Measurements from ENCODE around the gene FOXJ1.

The FOXJ1 gene

GRCh38 chr17:76136276-76137000, 4.6 kb downstream of the FOXJ1 start:
- Histone ChIP-seq H3K9ac (ENCODE audit: low read length) (no peak overlapping the region), H3K27me3 (ENCODE audit: insufficient read depth, low read length) (peaks cover 56% of the 10 kb centered on the region), H2AK5ac (ENCODE audit: low read length) (no peak overlapping the region), H3K4ac (ENCODE audit: low read depth, low read length) (no peak overlapping the region), H3K4me2 (ENCODE audit: low read length) (no peak overlapping the region), H3K79me1 (ENCODE audit: low read length) (peaks cover 5% of the 10 kb centered on the region), H3K4me3 (ENCODE audit: low read depth, low read length) (no peak overlapping the region), H3K36me3 (ENCODE audit: control insufficient read depth in 1 of 2, insufficient read depth in 2 of 2, low read length in 2 of 2) (no peaks in the 10 kb centered on the region), H2BK5ac (ENCODE audit: low read depth, low read length, poor library complexity) (no peak overlapping the region), H3K18ac (ENCODE audit: low read length) (no peak overlapping the region), H3K14ac (ENCODE audit: low read length) (no peak overlapping the region), H3K9me3 (ENCODE audit: insufficient read depth, low read depth, low read length) (peaks cover 11% of the 10 kb centered on the region), H4K8ac (ENCODE audit: low read depth, low read length) (no peak overlapping the region), H3K27ac (ENCODE audit: low read depth, low read length) (no peak overlapping the region), H2BK120ac (ENCODE audit: insufficient read depth, low read length, poor library complexity) (no peak overlapping the region), H3K79me2 (ENCODE audit: control insufficient read depth, insufficient read depth, low read length, poor library complexity) (no peaks in the 10 kb centered on the region), H2BK12ac (ENCODE audit: low read length) (no peak overlapping the region), H4K91ac (ENCODE audit: low read depth, low read length) (no peak overlapping the region), H4K12ac (ENCODE audit: low read depth, low read length) (no peak overlapping the region), H2AFZ (ENCODE audit: insufficient read depth, low read length, poor library complexity) (no peak overlapping the region), H3K4me1 (ENCODE audit: control insufficient read depth in 1 of 2, insufficient read depth in 2 of 2, low read length in 2 of 2) (peaks cover 26 to 41% of the 10 kb centered on the region in 2 experiments), H3K23ac (ENCODE audit: low read length) (no peak overlapping the region)
- no peak for DNase-seq
- WGBS (ENCODE audit: extremely low coverage, insufficient coverage, insufficient read length): no CpG with 5 or more reads among the region's 16 CpGs

- peaks cover 10% of the 10 kb centered on the region for H3K9me3 ChIP-seq (ENCODE audit: insufficient read depth, low read depth, low read length)
- H2BK120ac ChIP-seq (ENCODE audit: insufficient read depth, low read length, poor library complexity): no peak overlapping the region
- H3K14ac ChIP-seq (ENCODE audit: low read length): no peak overlapping the region
- no peak overlapping the region for H3K27ac ChIP-seq (ENCODE audit: low read depth, low read length)
- no peak overlapping the region for H2AK5ac ChIP-seq (ENCODE audit: low read length)
- H3K4me3 ChIP-seq (ENCODE audit: low read depth, low read length): no peak overlapping the region
- peaks cover 24 to 37% of the 10 kb centered on the region in 2 experiments for H3K4me1 ChIP-seq (ENCODE audit: control insufficient read depth in 1 of 2, insufficient read depth in 2 of 2, low read length in 2 of 2)
- H2BK12ac ChIP-seq (ENCODE audit: low read length): no peak overlapping the region
- H2BK5ac ChIP-seq (ENCODE audit: low read depth, low read length, poor library complexity): no peak overlapping the region
- no peak overlapping the region for H3K18ac ChIP-seq (ENCODE audit: low read length)
- no peak overlapping the region for H3K9ac ChIP-seq (ENCODE audit: low read length)
- H3K79me1 ChIP-seq (ENCODE audit: low read length): peaks cover 5% of the 10 kb centered on the region
- no peak overlapping the region for H3K4me2 ChIP-seq (ENCODE audit: low read length)
- H3K36me3 ChIP-seq (ENCODE audit: control insufficient read depth in 1 of 2, insufficient read depth in 2 of 2, low read length in 2 of 2): no peaks in the 10 kb centered on the region
- H2AFZ ChIP-seq (ENCODE audit: insufficient read depth, low read length, poor library complexity): no peak overlapping the region
- DNase-seq: no peak
- H3K79me2 ChIP-seq (ENCODE audit: control insufficient read depth, insufficient read depth, low read length, poor library complexity): no peaks in the 10 kb centered on the region
- no peak overlapping the region for H4K12ac ChIP-seq (ENCODE audit: low read depth, low read length)
- H3K23ac ChIP-seq (ENCODE audit: low read length): no peak overlapping the region
- H4K8ac ChIP-seq (ENCODE audit: low read depth, low read length): no peak overlapping the region
- H4K91ac ChIP-seq (ENCODE audit: low read depth, low read length): no peak overlapping the region
- no peak overlapping the region for H3K4ac ChIP-seq (ENCODE audit: low read depth, low read length)
- no CpG with 5 or more reads among the region's 8 CpGs for WGBS (ENCODE audit: extremely low coverage, insufficient coverage, insufficient read length)
- peaks cover 54% of the 10 kb centered on the region for H3K27me3 ChIP-seq (ENCODE audit: insufficient read depth, low read length)
These were observed 5.2 kb downstream of the FOXJ1 start for GRCh38 chr17:76135810-76136188.

DNA sequence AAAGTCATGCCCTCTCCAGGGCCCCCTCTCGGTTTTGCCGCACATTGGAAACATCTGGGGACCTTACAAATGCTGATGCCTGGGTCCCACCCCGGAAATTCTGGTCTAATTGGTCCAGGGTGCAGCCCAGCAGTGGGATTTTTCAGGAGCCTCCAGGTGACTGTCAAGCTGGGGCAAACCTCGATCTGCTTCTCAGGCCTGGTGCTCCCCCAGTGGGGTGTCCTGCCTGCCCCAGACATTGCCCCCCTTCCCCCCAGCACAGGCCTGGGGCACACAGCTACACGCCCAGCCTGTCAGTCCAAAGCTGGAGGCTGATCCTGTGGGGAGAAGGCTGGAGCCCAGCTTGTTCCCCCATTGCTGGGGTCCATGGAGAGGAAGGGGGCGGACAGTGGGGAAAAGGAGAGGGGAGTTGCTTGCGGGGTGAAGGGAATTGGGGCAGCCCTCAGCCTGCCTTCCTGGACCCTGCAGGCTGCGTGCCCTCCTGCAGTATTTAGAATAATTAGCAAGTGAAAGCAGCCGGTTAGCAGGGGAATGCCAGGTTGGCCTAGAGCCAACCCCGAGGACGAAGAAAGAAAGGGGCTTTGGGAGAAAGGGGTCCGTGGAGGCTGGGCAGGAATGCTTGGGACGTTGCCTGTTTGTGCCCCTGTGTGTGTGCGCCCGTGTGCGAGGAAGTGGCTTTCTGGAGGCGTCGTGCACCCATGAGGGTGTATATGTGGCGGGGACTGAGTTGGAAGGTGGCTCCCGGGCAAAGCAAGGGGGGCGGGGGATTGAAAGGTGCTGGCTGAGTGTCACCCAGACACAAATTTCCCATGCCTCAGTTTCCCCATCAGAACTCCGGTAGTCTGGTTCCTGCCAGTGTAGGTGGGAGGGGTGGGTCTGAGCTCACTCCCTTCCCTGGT, 5.9 kb downstream of the FOXJ1 start:
- Histone ChIP-seq H3K36me3 (ENCODE audit: control insufficient read depth in 1 of 2, insufficient read depth in 2 of 2, low read length in 2 of 2) (no peaks in the 10 kb centered on the region), H3K9me3 (ENCODE audit: insufficient read depth, low read depth, low read length) (peaks cover 12% of the 10 kb centered on the region), H3K4me2 (ENCODE audit: low read length) (no peak overlapping the region), H2BK12ac (ENCODE audit: low read length) (no peak overlapping the region), H3K4ac (ENCODE audit: low read depth, low read length) (no peak overlapping the region), H3K27me3 (ENCODE audit: insufficient read depth, low read length) (peaks cover 49% of the 10 kb centered on the region), H4K91ac (ENCODE audit: low read depth, low read length) (no peak overlapping the region), H2BK120ac (ENCODE audit: insufficient read depth, low read length, poor library complexity) (no peak overlapping the region), H4K8ac (ENCODE audit: low read depth, low read length) (no peak overlapping the region), H3K23ac (ENCODE audit: low read length) (no peak overlapping the region), H2AFZ (ENCODE audit: insufficient read depth, low read length, poor library complexity) (no peak overlapping the region), H3K79me2 (ENCODE audit: control insufficient read depth, insufficient read depth, low read length, poor library complexity) (no peaks in the 10 kb centered on the region), H3K79me1 (ENCODE audit: low read length) (peaks cover 5% of the 10 kb centered on the region), H3K18ac (ENCODE audit: low read length) (no peak overlapping the region), H2AK5ac (ENCODE audit: low read length) (no peak overlapping the region), H3K27ac (ENCODE audit: low read depth, low read length) (no peak overlapping the region), H2BK5ac (ENCODE audit: low read depth, low read length, poor library complexity) (no peak overlapping the region), H3K9ac (ENCODE audit: low read length) (no peak overlapping the region), H3K14ac (ENCODE audit: low read length) (no peak overlapping the region), H4K12ac (ENCODE audit: low read depth, low read length) (no peak overlapping the region), H3K4me3 (ENCODE audit: low read depth, low read length) (no peak overlapping the region), H3K4me1 (ENCODE audit: control insufficient read depth in 1 of 2, insufficient read depth in 2 of 2, low read length in 2 of 2) (peaks cover 23 to 33% of the 10 kb centered on the region in 2 experiments)
- DNase-seq: no peak
- WGBS (ENCODE audit: extremely low coverage, insufficient coverage, insufficient read length): no CpG with 5 or more reads among the region's 22 CpGs

DNA sequence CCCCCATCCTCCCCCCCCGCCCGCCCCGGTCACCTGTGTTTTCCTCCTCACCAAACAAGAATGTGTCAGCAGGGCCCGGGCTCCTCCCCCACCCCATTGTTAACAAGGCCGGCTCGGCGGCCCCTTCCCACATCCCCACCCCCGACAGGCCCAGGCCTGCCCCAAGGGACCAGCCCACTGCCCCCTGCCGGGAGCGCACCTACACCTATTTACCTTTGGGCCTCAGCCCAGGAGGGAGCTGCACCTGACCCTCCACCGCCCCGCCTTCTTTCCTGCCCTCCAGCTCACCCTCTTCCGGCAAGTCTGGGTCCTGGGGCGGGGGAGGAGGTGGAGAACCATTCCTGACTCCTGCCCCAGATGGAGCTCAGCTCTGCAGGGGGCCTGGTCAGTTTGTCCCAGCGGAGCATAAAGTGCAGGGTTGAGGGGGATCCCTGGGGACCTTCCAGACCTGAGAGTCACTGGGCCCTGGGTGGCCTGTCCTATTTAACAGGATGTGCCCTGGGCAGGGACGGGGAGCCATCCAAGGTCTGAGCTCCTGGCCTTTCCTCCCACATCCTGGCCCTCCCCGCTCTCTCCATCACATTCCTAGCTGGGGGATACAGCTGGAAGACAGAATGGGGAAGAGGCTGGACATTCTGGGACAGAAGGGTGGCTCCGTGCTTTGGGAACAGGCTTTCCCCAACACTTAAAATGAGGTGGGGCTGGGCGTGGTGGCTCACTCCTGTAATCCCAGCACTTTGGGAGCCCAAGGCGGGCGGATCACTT, 8.3 kb downstream of the FOXJ1 start:
- Histone ChIP-seq H3K4me3 (ENCODE audit: low read depth, low read length) (no peak overlapping the region), H2BK5ac (ENCODE audit: low read depth, low read length, poor library complexity) (no peak overlapping the region), H3K14ac (ENCODE audit: low read length) (no peak overlapping the region), H3K79me1 (ENCODE audit: low read length) (peaks cover 5% of the 10 kb centered on the region), H3K4ac (ENCODE audit: low read depth, low read length) (no peak overlapping the region), H4K12ac (ENCODE audit: low read depth, low read length) (no peak overlapping the region), H3K36me3 (ENCODE audit: control insufficient read depth in 1 of 2, insufficient read depth in 2 of 2, low read length in 2 of 2) (no peaks in the 10 kb centered on the region), H4K8ac (ENCODE audit: low read depth, low read length) (no peak overlapping the region), H2AK5ac (ENCODE audit: low read length) (no peak overlapping the region), H2BK12ac (ENCODE audit: low read length) (no peak overlapping the region), H3K9me3 (ENCODE audit: insufficient read depth, low read depth, low read length) (peaks cover 6% of the 10 kb centered on the region), H3K9ac (ENCODE audit: low read length) (no peak overlapping the region), H3K23ac (ENCODE audit: low read length) (no peak overlapping the region), H2BK120ac (ENCODE audit: insufficient read depth, low read length, poor library complexity) (no peak overlapping the region), H3K4me1 (ENCODE audit: control insufficient read depth in 1 of 2, insufficient read depth in 2 of 2, low read length in 2 of 2) (peaks cover 12 to 13% of the 10 kb centered on the region in 2 experiments), H2AFZ (ENCODE audit: insufficient read depth, low read length, poor library complexity) (no peak overlapping the region), H3K18ac (ENCODE audit: low read length) (no peak overlapping the region), H3K4me2 (ENCODE audit: low read length) (peak overlapping the region; percentile 6), H3K27me3 (ENCODE audit: insufficient read depth, low read length) (peaks cover 28% of the 10 kb centered on the region), H4K91ac (ENCODE audit: low read depth, low read length) (no peak overlapping the region), H3K79me2 (ENCODE audit: control insufficient read depth, insufficient read depth, low read length, poor library complexity) (no peaks in the 10 kb centered on the region), H3K27ac (ENCODE audit: low read depth, low read length) (no peak overlapping the region)
- DNase-seq: peak; percentile 21 to 24
- WGBS (ENCODE audit: extremely low coverage, insufficient coverage, insufficient read length): no CpG with 5 or more reads among the region's 21 CpGs
